ENCODE results near the gene RPL36.
"Not testable (repeated sequence)": the region's sequence is repeated elsewhere in the genome, so short reads cannot be mapped to it uniquely, and the experiment has no call there.

Gene RPL36

DNA sequence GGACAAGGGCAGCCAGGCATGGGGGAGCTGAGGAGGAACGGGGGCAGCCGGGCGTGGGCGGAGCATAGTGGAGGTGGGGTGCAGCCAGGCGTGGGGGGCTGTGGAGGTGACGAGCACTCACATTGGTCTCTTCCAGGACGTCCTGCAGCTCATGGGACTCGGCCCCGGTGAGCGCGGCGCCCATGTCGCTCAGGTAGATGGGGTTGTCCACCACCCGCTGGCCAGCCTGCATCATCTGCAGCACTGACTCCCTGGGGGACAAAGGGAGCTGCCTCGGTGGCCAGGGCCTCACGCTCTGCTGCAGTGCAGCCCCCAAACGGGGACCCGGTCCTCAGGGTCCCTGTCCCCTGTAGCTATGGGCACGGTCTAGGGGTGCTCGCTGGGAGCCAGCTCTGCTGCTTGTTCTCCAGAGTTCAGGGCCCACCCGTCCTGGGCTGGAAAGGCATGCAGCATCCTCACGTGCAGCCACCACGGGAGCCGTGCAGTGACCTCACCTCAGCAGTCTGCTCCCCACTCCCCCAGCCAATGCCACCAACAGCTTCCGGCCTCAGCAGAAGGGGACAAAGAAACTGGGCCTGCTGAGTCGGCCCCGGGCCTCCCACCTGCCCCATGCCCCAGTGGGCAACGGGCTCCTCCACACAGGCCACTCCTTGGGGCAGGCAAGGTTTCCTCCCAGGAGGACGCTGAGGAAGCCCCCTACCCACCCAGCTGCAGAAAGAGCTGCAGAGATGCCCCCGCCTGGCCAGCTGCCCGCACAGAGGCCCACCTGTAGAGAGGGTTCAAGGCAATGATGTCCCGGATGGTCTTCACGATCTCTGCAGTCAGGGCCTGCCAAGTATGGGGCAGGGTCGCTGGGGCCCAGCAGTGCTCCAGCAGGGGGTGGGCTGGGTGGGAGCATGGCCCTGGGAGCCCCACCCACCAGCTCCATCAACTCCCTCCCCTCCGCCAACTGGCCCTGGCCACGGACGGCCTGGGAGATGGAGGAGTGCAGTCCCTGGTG lies 17.8 kb downstream of the RPL36 start:
- no peak for DNase-seq

DNA sequence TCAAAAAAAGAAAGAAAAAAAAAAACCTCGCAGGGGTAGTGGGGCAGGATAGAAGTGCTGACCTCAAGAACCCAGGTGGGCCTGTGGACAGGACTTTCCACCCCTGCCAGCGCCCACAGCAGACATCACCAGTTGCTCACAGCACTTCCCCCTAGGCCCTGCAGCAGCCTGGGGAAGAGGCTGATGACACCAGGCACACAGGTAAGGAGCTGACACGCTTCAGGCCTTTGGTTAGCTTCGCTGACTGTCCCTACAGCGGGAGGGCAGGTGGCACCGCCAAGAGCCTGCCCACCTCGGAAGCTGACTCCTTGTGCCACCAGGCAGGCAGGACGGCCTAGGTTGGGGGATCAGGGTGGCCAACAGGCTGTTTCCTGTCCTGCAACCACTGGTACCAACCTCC lies 20.9 kb downstream of the RPL36 start:
- DNase-seq, result no peak

DNA sequence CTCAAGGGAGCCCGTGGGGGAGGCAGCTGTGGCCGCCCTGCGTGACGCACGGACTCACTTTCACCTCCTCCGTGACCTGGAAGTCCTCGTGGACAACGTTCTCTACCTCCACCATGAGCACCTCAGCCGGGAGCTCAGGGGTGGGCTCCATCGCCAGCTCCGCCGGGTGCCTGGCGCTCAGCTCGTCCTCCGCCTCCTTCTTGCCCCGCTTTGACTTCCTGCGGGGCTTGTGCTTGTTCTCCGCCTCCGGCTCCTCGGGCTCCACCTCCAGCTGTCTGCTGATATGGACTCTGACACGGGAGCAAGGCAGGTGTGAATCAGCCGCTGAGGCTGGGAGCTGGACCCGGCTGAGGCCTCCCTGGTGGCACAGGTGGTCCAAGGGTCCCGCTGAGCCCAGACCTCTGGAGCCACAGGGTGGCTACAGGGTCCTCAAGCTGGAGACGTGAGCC lies 21.6 kb downstream of the RPL36 start:
- DNase-seq, result no peak

DNA sequence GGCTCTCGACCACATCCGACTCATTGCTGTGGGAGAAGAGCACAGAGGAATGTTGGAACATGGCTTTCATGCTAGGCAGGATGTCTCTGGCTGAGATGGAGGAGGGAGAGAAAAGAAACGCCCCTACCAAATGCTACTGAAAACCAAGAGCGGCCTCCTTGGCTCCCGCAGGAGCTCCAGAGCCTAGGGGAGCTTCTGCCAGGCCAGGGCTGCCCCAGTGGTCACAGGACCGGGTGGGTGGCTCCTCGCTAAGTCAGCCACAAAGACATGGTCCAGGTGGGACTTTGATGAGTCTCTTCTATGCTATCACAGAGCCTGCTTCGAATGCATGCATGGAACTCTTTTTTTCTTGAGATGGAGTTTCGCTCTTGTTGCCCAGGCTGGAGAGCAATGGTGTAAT lies 23.1 kb downstream of the RPL36 start:
- no peak for DNase-seq

DNA sequence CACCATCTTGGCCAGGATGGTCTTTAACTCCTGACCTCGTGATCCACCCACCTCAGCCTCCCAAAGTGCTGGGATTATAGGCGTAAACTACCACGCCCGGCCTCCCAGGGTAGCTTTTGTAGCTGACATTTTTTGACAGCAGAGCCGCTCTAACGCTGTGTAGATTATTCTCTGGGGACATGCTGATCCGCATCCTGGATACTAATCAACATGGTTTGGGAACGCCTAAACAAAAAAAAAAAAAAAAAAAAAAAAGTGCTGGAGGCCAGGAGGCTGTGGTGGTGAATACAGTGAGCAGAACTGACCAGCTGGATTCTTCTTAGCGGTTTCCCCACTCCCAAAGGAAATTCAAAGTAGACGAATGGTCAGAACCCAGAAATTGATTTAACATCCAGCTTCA lies 24.7 kb downstream of the RPL36 start:
- DNase-seq, result no peak

DNA sequence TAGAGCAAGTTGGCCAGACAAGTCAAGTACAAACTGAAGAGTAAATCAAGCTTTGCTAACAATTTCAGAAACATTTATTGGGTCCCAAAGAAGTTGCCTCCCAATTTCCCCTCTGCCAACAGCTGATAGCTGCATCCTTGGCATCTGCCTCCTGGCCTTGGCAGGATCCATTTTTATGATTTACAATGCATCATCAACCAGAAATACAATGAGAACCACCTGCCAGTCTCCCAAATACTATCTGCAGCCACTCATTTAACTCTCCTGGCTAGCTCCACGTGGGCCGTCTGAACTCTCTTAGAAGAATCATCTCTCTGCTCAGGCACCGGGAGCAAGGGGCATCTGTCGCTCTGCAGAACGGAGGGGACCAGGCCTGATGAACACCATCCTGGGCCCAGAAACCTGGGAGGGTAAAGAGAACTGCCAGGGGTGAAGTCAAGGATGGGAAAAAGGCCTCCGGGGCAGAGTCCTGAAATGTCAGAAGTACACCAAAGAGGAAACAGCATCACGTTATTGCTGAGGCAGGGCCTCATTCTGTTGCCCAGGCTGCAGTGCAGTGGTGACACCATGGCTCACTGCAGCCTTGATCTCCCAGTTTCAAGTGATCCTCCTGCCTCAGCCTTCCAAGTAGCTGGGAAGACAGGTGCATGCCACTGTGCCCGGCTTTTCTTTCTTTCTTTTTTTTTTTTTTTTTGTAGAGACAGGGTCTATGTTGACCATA lies 27.3 kb downstream of the RPL36 start:
- DNase-seq, result no peak

DNA sequence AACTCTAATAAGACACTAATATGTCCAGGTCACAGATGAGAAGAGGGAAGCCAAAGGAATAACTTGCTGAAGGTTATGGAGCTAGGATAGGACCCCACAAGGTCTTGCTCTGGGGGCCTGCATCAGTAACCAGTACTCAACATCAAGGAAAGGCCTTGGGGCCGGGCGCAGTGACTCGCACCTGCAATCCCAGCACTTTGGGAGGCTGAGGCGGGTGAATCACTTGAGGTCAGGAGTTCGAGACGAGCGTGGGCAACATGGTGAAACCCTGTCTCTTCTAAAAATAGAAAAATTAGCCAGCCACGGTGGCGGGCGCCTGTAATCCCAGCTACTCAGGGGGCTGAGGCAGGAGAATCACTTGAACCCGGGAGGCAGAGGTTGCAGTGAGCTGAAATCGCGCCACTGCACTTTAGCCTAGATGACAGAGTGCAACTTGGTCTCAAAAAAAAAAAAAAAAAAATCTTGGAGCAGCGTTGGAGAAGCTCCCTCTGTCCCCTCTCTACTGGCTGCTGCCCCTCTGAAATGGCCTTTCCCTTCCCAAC lies 28.0 kb downstream of the RPL36 start:
- no peak for DNase-seq

DNA sequence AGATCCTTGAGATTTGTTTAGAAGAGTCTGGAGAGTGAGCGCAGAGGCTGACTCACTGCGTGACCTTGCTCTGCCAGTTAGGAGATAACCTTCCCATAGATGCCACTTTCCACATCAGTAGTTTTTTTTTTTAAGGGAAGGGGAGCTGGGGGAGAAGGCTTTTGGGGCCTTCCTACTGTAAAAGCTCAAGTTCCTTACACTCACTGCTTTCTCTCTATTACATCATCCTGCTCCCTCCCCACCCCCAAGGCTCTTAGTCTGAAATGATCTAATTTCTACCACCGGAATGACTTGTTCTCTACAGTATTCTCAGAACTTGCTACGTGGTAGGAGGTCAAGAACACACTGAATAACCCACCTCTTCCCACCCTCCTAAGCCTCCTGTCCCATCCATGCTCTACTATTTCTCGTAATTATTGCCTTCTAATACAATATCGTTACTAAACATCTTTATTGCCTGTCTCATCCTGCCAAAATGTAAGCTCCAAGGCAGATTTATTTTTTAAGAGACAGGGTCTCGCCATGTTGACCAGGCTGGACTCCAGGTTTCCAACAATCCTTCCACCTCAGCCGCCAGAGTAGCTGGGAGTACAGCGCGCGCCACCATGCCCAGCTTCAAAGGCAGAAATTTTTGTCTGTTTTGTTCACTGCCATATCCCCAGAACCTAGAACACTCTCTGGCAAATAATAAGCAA lies 28.6 kb downstream of the RPL36 start:
- DNase-seq, result no peak

DNA sequence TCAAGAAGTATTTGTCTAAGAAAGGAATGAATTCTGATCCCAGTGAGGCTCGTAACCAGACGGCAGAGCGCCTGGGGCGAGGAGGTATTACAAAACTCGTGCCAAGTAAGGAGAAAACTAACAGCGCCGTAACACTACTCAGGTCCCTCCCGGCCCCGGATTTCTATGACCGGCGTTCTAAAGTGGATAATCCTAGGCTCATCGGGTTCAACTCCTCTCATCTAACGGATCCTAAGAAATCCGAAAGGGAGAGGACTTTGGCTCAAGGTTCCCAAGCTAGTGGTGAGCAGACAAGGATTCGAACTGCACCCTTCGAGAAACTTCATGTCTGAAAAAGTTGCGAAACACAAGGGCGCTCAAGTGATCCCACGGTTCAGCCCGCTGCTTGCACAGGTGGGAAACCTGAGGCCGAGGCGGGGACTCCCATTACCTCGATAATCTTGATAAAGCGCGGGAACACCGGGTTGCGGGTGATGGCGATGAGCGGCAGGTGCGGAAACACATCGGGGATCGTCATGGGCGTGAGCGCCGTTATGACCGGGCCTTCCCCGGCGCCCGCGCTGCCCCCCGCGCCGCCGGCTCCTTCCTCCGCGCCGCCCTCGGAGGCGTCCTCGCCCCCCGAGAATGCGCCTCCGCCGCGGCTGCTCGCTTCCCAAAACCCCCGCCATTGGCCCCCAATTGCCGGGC lies 29.3 kb downstream of the RPL36 start:
- DNase-seq, result no peak

DNA sequence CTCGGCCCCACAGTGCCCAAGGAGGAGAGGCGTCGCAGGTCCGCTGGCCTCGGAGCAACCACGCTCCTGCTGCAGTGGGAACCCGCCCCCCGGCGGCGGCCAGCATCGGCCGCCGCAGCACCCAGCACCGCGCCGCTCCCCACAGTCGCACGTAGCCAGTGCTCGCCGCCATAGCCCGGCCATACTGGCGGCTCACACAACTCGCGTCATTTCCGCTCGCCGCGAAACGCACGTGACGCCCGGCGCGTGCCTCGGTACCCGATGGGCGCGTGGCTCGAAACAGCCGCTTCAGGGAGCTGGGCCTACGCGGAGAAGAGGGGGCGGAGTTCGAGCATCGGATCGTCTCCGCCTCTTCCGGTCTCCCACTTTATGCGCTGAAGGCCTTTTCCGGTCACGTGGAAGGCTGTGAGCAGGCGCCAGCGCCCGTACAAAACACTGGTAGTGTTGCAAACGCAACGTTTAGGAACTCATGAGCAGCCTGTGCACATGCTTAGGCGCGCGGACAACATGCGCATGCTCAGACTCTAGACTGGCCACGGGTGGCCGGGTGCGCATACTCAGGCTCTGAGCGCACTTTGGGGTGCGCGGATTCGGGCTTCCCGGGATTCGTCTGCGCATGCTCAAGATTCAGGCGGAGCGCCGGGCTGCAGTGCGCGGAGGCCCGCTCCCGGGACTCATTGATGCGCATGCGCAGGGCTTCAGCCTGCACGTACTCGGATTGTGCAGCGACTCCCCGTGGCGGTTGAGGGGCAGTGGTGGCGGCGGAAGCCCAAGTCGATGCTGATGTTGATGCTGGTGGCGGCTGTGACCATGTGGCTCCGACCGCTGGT lies 30.1 kb downstream of the RPL36 start, which contains the start of the genes CATSPERD and LONP1:
TSS of gene CATSPERD (plus strand) at position 677 of the 830 bp plus-strand sequence. CDS start at position 778, 101 bp downstream.
TSS of gene LONP1 (minus strand) at position 186 of the 830 bp plus-strand sequence. CDS start at position 172, 14 bp downstream.
- DNase-seq, result peak; percentile 97

DNA sequence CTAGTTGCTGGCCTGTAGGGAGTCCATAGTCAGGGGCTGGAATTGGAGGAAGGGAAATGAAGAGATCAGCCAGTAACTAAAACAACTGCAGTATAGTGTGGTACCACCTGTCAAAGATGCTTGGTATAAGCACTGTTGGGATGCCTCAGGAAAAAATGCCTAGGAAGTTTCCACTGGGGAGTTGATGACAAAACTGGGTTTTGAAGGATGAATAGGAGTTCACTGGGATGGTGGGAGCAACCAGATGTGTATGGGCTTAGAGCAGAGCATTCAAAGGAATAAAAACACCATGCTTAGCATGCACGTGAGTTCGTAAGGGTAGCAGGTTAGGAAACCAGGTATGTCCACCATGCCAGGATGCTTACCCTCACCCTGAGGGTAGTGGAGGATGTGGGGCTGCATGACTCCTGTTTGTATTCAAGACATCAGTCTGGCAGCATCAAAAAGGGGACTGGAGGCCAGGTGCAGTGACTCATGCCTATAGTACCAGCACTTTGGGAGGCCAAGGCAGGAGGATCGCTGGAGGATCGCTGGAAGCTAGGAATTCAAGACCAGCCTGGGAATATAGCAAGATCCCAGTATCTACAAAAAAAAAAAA lies 37.5 kb downstream of the RPL36 start:
- DNase-seq, result no peak

DNA sequence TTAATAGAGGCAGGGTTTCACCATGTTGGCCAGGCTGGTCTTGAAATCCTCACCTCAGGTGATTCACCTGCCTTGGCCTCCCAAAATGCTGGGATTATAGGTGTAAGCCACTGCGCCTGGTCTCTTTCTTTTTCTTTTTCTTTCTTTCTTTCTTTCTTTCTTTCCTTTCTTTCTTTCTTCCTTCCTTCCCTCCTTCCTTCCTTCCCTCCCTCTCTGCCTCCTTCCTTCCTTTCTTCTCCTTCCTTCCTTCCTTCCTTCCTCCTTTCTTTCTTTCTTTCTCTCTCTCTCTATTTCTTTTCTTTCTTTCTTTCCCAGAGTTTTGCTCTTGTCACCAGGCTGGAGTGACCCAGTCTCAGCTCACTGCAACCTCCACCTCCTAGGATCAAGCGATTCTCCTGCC lies 43.1 kb downstream of the RPL36 start:
- not testable (repeated sequence) for DNase-seq

DNA sequence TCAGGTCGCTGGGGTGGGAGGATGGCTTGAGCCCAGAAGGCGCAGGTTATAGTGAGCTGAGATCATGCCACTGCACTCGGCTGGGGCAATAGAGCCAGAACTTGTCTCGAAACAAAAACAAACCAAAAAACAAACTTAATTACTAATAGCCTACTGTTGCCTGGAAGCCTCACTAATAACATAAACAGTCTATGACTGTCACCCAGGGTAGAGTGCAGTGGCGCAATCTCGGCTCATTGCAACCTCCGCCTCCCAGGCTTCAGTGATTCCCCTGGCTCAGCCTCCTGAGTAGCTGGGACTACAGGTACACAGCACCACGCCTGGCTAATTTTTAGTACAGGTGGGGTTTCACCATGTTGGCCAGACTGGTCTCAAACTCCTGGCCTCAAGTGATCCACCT lies 48.3 kb downstream of the RPL36 start:
- no peak for DNase-seq
